GM21723 (cell line): ENCODE data around the gene ATG9A.

Experiments
- ATAC-seq: cut with Tn5 transposase; IDR thresholded peaks from one replicate; pipeline ENCODE4 v1.9.1; 2021; ENCODE audit warnings: mild to moderate bottlenecking, moderate library complexity; ENCODE audit not compliant: unreplicated experiment

Gene ATG9A

DNA sequence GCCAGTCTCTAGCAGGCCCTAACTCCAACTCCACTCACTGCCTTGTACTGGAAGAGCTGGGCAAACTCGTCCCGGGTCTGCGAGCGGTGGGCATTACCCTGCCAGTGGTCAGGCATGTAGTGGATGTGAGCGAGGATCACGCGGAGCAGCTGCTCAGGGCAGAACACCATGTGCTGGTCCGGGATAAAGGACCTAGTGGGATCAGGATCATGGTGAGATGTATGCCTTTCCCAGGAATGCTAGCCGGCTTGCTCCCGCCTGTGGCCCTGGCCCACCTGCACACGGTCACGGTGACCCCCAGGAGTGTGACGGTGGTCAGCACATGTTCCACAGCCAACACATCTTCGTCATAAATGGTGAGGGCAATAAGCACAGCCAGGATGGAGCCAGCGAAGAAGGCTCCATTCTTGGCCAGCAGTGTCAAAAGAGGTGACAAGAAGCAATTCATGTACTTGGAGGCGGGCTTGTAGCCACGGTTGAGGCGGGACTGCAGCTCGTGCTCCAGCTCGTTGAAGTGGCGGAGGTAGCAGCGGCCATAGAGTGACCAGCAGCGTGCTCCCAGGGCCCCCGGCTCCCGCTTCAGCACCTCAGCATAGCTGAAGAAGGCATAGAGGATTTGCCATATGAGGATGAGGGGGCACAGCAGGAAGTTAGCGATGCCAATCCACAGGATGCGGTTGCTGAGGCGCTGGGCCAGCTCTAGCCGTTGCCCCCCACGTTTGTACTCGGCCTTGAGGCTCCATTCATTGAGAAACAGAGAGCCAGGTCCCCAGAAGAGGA, 5.4 kb downstream of the ATG9A start:
- no peak for ATAC-seq

DNA sequence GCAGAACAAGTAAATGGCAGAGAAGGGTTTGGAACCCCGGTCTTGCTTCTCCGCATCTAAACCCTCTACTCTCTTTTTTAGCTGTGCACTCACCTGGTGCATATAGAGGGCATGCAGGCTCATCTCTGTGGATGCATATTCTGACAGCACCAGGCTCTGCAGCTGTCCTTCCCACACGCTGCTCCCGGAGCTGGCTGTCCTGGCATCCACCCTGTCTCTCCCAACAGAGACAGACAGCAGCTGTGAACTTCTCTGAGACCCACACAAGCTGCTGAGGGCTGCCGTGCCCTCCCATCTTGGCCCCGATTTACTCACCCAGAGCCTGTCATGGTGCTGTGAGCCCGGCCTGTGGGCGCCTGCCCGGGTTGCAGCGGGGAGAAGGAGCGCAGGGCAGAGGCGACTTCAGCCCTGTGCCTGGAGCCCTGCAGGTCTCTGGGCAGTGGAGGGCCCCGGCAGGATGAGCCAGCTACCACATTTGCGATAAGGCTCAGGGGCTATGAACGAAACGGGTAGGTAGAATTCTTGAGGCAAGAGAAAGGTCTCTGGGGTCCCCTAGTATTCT, 7.4 kb downstream of the ATG9A start:
- no peak for ATAC-seq

DNA sequence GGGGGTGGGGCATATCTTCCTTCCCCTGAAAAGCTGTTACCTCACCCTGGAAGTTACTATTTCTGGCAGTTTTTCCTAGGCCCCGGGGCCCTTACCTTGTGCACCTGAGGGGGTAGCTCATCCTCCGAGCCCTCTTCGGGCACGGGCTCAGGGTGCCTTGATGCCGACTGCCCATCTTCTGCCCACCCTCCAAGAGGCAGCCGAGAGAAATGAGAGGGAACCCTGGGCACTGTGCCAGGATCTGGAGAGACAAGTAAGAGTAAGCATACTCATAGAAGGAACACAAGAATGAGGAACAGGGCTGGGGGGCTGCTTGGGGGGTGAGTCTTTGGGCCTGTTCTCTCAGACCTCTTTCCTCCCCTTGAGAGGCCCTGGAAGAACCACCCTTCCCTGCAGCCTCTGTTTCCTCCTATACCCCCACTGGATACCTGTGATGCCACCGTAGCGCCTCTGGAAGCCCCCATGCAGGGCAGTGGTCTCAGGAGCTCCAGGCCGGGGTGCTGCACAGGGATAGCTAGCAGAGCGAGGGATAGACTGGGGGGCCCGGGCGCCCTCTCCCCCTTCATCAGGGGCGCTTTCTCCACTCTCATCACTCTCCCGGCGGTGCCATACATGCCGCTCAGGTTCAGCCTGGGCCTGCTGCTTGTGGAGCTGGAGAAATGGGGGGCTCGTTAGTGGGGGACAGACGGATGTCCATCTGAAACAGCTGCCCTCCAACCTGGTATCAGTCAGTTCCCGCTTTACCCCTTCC, 8.6 kb downstream of the ATG9A start:
- ATAC-seq: no peak

DNA sequence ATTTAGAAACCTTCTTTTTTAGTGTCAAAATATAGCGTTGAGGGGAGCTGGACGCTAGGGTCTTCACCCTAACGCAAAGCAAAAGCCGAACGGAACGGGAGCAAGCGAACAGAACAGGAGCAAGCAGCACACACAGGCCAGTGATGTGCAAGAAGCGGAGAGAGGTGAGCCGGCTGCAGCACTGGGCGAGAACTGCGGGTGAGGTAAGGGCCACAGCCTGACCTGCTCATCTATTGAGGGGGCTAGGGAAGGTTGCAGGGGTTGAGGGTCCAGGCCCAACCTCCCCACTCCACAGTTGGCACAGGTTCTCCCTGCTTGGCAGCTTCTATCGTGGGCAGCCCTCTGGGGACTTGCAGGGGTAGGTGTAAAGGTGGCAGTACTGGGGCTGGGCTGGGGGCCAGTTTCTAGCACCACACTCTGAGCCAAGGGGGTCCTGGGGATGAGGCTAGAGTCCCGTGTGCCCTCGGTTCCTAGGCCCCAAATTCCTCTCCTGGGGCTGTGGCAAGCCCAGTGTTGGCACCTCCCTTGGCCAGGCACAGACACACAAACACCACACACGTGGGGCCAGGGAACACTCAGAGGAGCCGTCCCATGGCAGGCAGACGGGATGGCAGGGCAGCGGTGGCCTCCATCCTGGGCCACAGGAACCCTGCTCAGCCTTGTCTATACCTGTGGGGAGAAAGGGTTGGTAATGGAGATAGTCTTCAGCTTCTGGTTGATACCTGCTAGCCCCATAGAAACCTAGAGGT, 9.5 kb downstream of the ATG9A start:
- ATAC-seq: no peak

DNA sequence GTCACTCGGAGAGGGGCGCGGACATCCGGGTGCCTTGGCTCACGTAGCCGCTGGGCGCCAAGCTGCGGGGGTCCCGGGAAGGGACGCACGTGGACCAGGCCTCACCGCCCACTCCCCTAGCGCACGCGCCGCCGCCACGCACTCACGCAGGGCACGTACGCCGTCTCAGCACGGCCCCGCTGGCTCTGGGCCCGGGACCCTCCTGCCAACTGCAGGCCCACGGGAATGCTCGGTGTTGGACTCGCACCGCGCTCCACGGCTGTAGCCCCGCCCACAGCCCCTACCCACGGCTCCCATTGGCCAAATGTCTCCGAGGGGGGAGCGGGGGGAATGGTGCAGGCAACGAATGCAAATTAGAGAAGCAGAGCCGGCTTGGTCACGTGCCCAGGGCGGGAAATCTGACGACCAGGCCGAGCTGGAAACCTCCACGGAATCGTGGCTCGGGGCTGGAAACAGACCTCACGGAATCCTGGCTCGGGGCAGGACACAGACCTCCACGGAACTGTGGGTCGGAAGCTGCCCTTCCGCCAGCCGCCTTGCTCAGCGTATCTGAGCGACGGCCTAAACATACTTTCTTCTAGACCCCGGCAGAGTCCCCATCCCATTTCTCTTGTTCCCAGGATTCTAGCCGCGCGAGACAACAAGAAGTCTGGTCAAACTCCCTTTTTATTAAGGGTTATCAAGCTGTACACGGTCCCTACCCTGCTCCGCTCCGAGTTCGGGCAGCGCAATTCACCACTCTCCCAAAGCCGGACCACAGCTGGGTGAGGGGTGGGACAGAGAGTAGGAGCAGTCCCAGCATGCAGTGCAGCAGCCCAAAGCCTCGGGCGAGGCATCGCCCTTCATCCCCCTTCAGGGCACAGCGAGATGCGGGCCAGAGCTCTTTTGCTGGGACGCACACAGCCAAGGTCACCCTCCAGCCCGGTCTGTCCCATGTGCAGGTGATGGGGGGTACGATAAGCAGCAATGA, 10.4 kb downstream of the ATG9A start, which contains the start of gene ABCB6:
TSS of gene ABCB6 (minus strand) at position 227 of the 970 bp plus-strand sequence. CDS start 285 bp downstream, outside the sequence.
- peak; percentile 77 for ATAC-seq

DNA sequence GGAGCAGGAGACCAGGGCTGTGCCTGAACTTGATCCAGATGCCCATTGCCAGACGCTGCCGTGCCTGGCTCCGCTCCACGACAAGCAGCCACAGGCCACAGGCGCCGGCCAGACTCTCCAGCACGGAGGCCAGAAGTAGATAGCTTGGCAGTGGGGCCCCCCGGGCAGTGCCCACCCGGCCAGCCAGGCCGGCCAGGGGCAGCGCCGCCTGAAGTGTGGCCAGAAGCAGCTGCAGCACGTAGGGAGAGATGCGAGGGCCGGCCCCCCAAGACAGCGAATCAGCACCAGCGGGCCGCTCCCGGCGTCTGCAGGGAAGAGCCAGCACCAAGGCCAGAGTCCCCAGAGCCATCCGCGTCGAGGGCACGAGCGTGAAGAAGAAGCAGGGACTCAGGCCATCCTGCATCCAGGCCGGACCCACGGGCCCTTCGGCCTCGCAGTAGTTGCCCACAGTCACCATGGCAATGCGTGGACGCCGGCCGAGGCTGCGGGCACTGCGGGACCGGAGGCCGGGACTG, 11.2 kb downstream of the ATG9A start:
- ATAC-seq: peak; percentile 27

DNA sequence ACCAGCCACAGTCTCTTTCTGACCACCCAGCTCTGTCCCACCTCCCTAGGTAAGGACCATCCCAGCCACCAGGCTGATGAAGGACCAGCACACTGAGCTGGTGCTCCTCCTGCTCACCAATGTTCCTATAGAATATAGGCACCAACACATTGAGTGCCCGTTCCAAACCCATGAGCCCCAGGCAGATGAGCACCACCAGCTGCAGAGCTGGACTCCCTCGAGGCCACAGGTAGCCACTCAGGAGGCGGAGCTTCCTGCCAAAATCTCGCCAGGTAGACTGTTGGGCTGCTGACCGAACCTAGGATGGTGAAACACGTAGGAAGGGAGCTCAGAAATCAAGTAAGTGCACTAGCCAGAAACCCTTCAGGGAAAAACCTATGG, 12.9 kb downstream of the ATG9A start:
- ATAC-seq: no peak

DNA sequence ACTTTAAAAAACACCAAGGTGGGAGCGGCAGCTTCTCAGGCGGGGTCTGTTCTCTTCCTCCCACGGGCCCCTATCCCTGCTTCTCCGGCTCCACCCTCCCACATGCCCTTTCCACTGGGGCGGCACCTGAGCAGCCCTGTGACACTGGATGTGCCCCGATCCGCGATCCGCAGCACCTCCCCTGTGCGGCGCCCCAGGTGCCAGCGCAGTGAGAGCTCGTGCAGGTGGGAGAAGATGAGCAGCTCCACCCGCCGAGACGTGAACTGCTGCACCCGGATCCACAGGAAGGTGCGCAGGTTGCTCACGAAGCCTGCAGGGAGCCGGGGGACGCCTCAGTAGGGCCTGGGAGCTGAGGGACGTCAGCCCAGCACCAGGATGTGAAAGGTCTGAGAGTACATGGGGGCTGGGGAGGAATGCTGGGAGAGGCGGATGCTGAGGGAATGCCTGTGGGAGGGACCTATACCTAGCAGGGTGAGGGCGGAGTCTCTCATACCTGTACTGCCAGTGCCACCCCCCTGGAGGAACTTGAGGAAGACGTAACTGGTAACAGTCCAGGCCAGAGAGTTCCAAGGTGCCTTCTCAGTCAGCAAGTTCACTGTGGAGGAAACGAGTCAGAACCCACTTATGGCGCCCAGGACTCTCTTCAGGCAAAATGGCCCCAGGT, 13.4 kb downstream of the ATG9A start:
- ATAC-seq: no peak

DNA sequence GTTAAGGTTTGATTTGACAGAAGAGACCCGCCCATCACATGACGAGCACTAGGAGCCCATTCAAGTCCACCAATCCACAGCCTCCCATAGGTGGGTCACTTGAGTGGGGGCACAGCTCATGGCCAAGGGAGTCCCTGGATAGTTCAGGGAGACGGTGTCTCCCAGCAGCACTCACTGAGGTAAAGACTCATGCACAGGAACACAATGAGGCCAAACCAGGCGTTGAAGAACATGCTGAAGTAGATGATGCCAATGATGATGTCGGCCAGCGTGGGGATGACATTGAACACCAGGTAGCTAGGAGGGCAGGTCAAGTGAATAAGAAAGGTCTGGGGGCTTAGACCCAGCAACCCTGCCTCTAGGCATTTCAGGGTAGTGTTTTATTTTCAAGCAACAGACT, 14.7 kb downstream of the ATG9A start:
- ATAC-seq: no peak

DNA sequence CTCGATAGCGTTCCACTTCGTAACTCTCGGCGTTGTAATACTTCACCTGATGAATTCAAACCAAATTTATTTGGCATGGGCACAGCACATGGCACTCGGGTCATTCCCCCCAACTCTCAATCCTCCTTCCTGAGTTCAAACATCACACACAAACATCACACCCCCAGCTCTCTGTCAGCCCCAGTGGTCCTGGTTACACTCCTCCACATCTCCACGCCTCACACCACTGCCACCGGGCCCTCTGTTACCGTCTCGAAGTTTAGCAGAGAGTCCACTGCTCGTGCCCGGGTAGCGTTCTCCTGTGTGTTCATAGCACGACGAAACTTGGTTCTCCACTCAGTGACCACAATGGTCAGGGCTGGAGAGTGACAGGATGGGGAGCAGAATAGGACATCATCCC, 15.3 kb downstream of the ATG9A start:
- ATAC-seq: no peak

DNA sequence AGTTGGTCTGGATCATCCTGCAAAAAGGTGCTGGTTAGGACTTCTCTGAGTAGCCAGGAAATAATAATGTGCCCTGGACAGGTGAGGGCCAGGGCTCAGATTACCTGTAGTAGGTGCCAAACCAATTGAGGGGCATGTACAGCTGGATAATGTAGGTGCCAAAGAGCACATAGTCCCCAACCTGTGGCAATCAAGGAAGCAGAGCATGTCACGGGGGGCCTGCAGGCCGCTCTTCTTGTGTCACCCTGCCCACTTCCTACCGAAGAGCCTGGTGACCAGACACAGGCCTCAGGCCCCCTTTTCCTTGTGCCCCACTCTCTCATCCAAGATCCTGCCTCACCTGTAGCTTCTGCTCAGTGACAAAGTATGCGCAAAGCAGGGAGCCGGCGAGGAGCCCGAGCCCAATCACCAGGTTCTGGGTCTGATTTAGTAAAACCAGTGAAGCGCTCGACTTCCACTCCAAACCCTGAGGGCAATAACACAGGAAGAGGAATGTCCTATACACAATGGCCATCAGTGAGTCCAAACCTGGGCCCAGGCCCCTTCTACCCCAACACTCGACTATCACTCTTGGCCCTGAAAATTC, 15.9 kb downstream of the ATG9A start:
- no peak for ATAC-seq

DNA sequence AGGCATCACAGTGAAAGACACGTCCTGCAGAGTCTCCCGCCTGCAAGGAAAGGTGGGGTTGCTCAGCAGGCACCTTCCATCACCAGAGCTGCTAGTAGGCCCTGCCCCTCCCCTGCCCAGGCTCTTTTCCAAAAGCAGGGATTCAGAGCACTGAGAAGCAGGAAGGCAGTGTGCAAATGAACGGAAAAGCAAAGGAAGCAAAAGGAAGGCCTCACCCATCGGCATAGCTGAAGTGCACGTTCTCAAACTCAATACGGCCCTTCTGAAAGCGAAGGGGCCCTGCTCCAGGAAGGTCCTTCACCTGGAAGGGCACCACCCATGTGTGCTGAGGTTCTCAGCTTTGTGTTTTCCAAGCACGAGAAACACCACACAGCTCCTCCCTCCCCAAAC, 16.4 kb downstream of the ATG9A start:
- no peak for ATAC-seq

DNA sequence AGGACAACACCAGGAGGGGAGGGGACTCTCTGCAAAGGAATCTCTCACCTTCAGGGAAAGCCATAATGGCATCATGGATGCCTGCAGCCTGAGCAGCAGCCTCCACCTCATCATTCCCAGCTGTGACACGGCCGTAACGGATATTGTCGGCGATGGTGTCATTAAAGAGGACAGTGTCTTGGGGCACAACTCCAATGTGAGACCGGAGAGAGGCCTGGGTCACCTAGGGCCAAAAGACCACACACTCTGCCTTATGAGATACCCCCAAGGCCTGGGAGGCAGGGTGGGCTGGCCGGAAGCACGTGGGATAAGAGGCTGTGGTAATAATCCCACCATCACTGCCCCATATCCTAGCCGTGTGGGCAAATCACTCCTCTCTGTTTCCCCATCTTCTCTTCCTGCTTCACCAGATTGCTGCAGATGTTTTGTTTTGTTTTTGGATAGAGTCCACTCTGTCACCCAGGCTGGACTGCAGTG, 18.5 kb downstream of the ATG9A start:
- ATAC-seq: no peak

DNA sequence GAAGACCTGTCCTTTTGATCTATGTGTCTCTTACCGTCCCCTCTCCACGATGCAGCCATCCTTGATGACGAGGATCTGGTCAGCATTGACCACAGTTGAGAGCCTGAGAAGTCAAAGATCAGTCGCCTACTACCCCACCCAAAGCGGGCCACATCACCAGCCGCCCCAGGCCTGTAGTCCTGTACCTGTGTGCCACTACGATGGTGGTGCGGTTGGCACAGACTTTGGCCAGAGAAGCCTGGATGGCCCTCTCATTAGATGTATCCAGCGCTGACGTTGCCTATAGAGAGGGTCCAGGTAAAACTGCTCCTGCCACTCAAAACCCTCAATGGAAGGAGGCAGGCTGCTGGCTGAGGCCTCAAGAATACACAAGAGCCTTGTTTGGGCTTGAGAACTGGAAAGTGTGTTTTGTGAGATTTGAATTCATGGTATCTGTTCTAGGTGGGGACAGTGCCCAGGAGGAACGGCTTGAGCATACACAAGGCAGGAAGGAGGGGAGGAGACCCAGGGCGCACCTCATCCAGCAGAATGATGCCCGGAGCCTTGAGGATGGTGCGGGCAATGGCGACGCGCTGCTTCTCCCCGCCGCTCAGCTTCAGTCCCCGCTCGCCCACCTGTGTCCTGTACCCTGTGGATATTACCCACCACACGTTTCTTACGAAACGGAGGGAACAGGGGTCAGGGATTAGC, 19.1 kb downstream of the ATG9A start:
- no peak for ATAC-seq

DNA sequence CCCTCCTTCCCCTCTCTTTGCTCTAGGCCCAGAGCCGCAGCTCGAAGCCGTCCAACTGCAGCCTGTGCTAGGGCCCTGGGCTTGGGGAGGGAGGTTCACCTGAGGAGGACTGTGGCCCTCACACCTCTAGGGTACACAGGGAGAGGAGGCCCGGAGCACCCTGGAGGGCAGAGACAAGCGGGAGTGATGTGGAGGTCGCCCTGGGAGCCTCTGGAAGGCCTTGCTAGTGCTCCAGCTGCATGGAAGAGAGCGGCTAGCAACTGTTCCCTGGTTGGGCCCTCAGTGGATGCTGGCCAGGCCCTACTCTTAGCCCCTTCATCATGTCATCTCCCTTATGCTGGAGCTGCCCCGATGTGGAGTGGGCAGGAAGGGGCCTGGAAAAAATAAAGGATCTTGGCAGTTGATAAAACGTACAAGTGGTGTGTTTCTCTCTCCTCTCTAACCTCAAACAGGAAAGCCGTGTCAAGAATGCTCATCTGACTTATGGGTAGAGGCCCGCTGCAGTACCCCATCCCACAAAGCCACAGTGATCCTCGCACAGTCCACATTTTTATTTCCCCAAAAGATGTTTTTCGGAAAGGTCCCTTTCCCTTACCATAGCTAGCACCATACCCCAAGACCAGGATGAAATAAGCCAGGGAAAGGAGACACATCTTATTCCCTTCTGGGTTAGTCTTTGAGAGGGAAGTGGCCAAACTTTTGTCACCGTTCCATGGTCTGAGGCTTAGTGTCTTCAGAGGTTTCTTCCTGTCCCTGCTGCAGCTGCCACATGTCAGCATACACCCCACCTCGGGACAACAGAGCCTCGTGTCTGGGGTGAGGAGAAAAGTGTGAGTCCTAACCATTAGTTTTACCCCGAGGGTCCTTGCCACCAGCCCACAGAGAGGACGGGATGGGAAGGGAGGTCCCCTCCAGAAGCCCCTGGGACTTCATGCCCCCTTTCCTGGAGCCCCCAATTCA, 19.9 kb downstream of the ATG9A start:
- no peak for ATAC-seq

DNA sequence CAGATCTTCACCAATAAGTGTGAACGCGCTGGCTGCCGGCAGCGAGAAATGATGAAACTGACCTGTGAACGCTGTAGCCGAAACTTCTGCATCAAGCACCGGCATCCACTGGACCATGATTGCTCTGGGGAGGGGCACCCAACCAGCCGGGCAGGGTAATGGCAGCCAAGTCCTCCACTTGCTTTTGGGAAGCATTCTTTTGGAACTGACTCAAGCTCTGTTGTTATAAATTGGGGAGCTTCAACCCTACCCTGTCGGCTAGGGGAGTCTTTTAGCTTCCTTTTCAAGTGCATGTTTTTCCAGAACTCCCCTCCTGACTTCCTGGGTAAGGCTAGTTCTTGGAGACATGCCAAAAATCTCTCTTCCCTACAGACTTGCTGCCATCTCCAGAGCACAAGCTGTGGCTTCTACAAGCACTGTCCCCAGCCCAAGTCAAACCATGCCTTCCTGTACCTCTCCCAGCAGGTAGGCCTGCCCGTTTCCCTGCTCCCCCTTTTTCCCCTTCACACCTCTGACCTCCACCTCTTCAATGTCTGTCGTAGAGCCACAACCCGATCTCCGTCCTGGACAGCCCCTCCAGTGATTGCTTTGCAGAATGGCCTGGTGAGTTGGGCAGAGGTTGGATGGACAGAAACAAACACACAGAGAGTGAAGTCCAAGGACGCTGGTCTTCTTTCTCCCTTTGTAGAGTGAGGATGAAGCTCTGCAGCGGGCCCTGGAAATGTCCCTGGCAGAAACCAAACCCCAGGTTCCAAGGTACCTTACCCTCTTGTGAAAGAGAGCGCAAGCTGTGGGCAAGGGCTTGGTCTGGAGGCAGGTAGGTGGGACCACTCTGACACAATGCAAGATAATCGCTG, 21.3 kb downstream of the ATG9A start:
- ATAC-seq: no peak
